Measurements from ENCODE around the gene CBLIF. TPM values are rescaled to one million over a fixed set of nuclear protein-coding genes. Genes with fewer than 3 reads are reported as not detected.

Gene CBLIF
- polyA plus RNA-seq, 1 experiment, result not detected

GRCh38 chr11:59815754-59816153 is 29.5 kb downstream of the CBLIF start:
- no peaks in the 10 kb centered on the region for H3K9me3 ChIP-seq (ENCODE audit: control insufficient read depth, insufficient read depth, low read length)
- H3K27me3 ChIP-seq (ENCODE audit: control insufficient read depth, insufficient read depth, low read length), result peaks cover 2% of the 10 kb centered on the region
- POLR2A ChIA-PET, result no interaction called here
- no peak overlapping the region for H3K4me3 ChIP-seq (ENCODE audit: low read depth, low read length)
- CTCF ChIA-PET, result interaction anchor here (1.1 to 1.3 kb wide), 2 partner anchors 14 to 62 kb away, joined by 3 read pairs; no protein-coding TSS in a partner anchor
- no peak for TF ChIP-seq CTCF (IDR thresholded peaks at IDR 0.05; ENCODE audit: low read depth, low read length)
- H3K27ac ChIP-seq (ENCODE audit: low read depth, low read length), result no peak overlapping the region
- no peak for DNase-seq (ENCODE audit: low read depth, low spot score)

- H3K27ac ChIP-seq (ENCODE audit: low read depth, low read length), result no peak overlapping the region
- H3K4me3 ChIP-seq (ENCODE audit: low read depth, low read length), result 0 out of 2 replicates have a peak overlapping the region, but pooled peaks have one; percentile 15
- ChIA-PET CTCF (interaction anchor here (0.9 kb wide), 1 partner anchor 9 kb away, joined by 3 read pairs; no protein-coding TSS in a partner anchor), POLR2A (no interaction called here)
- no peaks in the 10 kb centered on the region; the same call in 1 of the 2 replicates for H3K9me3 ChIP-seq (ENCODE audit: control insufficient read depth, insufficient read depth, low read length)
- no peaks in the 10 kb centered on the region for H3K27me3 ChIP-seq (ENCODE audit: control insufficient read depth, insufficient read depth, low read length)
- no peak for TF ChIP-seq CTCF (IDR thresholded peaks at IDR 0.05; ENCODE audit: low read depth, low read length)
- no peak for DNase-seq (ENCODE audit: low read depth, low spot score)
These were observed 31.3 kb downstream of the CBLIF start for GRCh38 chr11:59814021-59814420.

- Histone ChIP-seq H3K4me3 (ENCODE audit: low read depth, low read length) (no peak overlapping the region), H3K9me3 (ENCODE audit: control insufficient read depth, insufficient read depth, low read length) (no peaks in the 10 kb centered on the region; the same call in 1 of the 2 replicates), H3K27ac (ENCODE audit: low read depth, low read length) (no peak overlapping the region), H3K27me3 (ENCODE audit: control insufficient read depth, insufficient read depth, low read length) (no peaks in the 10 kb centered on the region)
- POLR2A ChIA-PET, result no interaction called here
- CTCF ChIA-PET, result no interaction called here
- no peak for TF ChIP-seq CTCF (IDR thresholded peaks at IDR 0.05; ENCODE audit: low read depth, low read length)
- no peak for DNase-seq (ENCODE audit: low read depth, low spot score)
These were observed 31.9 kb downstream of the CBLIF start for GRCh38 chr11:59813364-59813763.

GRCh38 chr11:59812220-59812619 is 33.1 kb downstream of the CBLIF start:
- Histone ChIP-seq H3K9me3 (ENCODE audit: control insufficient read depth, insufficient read depth, low read length) (no peaks in the 10 kb centered on the region; the same call in 1 of the 2 replicates), H3K27ac (ENCODE audit: low read depth, low read length) (no peak overlapping the region), H3K4me3 (ENCODE audit: low read depth, low read length) (no peak overlapping the region), H3K27me3 (ENCODE audit: control insufficient read depth, insufficient read depth, low read length) (no peaks in the 10 kb centered on the region)
- no peak for TF ChIP-seq CTCF (IDR thresholded peaks at IDR 0.05; ENCODE audit: low read depth, low read length)
- ChIA-PET POLR2A (no interaction called here), CTCF (interaction anchor here (6.3 kb wide), 1 partner anchor 58 kb away, joined by 42 read pairs; the partner anchor contains the start of gene STX3)
- no peak for DNase-seq (ENCODE audit: low read depth, low spot score)

- ChIA-PET CTCF (interaction anchor here (0.7 to 6.3 kb wide), 3 partner anchors 9 to 589 kb away, joined by 3 to 42 read pairs (median 6); partner anchors contain the start of gene STX3), POLR2A (interaction anchor here (0.8 to 1.0 kb wide), 2 partner anchors 10 to 57 kb away, joined by 3 read pairs; no protein-coding TSS in a partner anchor)
- no peak for DNase-seq (ENCODE audit: low read depth, low spot score)
- TF ChIP-seq CTCF (IDR thresholded peaks at IDR 0.05; ENCODE audit: low read depth, low read length), result no peak
- Histone ChIP-seq H3K9me3 (ENCODE audit: control insufficient read depth, insufficient read depth, low read length) (no peaks in the 10 kb centered on the region; the same call in 1 of the 2 replicates), H3K27ac (ENCODE audit: low read depth, low read length) (no peak overlapping the region), H3K4me3 (ENCODE audit: low read depth, low read length) (peak overlapping the region; percentile 100), H3K27me3 (ENCODE audit: control insufficient read depth, insufficient read depth, low read length) (no peaks in the 10 kb centered on the region)
These were observed 34.4 kb downstream of the CBLIF start for GRCh38 chr11:59810911-59811259.

All from AG04450 (cell line).